Subcutaneous adipose tissue (tissue), 4 donors: ENCODE measurements around the gene POLR3F. TPM values are rescaled to one million over a fixed set of nuclear protein-coding genes. Genes with fewer than 3 reads are reported as not detected.

Source experiments
- total RNA-seq, 4 donors: library from RNA; depleted of rRNA; stranded (reverse); fragments of >200 nt; gene quantifications; one replicate each; pipeline ENCODE4 v1.1.0, GENCODE V29; 2016
- TF ChIP-seq, protein P1 (sequence below): fragments of 450-650 bp; IDR thresholded peaks from one replicate; pipeline ENCODE4 v1.5.1; 2016; ENCODE audit warnings: low read depth, mild to moderate bottlenecking, control low read depth, antibody characterized with exemption, moderate library complexity

Gene POLR3F
- total RNA-seq, 4 donors from 2014 or later, result 6.3 to 13.9 (median 10.8) TPM

DNA sequence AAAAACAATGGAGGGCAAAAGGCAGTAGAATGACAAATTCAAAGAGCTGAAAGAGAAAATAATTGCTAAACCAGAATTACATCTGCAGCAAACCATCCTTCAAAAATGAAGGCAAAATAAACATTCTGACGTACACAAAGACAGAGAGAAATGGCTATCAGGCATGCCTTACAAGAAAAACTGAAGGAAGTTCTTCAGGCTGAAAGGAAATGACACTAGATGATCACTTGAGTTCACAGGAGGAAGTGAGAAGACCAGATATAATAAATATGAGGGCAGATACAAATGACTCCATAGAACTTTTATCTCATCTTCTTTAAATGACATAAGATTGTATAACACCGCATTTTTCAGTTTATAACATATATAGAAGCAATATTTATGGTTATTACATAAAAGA, 30.3 kb upstream of the POLR3F start:
- TF ChIP-seq, protein P1, sequence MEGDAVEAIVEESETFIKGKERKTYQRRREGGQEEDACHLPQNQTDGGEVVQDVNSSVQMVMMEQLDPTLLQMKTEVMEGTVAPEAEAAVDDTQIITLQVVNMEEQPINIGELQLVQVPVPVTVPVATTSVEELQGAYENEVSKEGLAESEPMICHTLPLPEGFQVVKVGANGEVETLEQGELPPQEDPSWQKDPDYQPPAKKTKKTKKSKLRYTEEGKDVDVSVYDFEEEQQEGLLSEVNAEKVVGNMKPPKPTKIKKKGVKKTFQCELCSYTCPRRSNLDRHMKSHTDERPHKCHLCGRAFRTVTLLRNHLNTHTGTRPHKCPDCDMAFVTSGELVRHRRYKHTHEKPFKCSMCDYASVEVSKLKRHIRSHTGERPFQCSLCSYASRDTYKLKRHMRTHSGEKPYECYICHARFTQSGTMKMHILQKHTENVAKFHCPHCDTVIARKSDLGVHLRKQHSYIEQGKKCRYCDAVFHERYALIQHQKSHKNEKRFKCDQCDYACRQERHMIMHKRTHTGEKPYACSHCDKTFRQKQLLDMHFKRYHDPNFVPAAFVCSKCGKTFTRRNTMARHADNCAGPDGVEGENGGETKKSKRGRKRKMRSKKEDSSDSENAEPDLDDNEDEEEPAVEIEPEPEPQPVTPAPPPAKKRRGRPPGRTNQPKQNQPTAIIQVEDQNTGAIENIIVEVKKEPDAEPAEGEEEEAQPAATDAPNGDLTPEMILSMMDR, result no peak

DNA sequence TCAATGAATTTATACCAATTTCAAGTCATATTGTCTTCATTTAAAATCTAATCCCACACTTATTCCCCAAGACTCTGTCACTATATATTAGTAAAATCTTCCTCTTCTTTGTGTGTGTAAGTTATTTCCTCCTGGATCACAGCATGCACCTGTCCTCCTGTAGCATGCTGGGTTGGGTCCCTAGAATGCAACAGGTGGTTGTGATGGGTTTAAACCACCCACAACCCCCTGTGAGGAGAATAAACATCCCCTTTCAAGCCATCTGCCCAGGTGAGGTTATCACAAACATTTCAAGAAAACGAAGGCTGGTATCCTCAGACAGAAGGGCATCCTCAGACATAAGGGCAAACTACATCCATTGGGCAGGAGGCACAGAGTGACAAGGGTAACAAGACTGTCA, 26.8 kb upstream of the POLR3F start:
- TF ChIP-seq, protein P1, result no peak

DNA sequence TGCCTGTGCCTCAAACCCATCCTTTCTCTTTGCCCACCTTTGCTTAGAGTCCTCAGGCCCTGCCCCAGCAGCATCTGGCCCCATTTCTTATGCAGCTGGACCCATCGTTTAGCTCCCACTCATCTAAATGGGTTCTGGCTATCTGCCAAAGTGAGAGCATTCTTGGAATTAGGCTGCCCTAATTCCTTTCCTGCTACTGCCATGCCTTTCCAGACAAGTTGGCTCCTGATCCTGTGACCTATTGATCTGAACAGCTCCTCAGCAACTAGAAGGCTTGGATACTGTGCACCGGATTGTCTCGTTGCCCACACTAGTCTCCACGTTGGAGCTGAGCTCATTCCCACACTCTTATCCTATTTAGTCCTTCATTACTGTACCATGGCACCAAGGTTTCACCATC, 23.3 kb upstream of the POLR3F start:
- TF ChIP-seq, protein P1, result no peak

DNA sequence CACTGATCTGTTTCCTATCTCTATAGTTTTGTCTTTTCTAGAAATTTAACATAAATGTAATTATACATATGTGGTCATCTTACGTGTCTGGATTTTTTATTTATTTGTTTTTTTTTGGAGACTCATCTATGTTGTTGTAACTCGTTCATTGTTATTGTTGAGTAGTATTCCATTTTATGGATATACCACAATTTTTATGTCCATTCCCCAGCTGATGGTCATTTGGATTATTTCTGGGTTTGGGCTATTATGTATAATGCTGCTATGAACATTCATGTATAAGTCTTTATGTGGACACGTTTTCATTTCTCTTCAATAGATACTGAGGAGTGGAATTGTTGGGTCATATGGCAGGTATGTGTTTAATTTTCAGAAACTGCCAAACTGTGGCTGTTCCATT, 10.6 kb upstream of the POLR3F start:
- TF ChIP-seq, protein P1, result no peak

DNA sequence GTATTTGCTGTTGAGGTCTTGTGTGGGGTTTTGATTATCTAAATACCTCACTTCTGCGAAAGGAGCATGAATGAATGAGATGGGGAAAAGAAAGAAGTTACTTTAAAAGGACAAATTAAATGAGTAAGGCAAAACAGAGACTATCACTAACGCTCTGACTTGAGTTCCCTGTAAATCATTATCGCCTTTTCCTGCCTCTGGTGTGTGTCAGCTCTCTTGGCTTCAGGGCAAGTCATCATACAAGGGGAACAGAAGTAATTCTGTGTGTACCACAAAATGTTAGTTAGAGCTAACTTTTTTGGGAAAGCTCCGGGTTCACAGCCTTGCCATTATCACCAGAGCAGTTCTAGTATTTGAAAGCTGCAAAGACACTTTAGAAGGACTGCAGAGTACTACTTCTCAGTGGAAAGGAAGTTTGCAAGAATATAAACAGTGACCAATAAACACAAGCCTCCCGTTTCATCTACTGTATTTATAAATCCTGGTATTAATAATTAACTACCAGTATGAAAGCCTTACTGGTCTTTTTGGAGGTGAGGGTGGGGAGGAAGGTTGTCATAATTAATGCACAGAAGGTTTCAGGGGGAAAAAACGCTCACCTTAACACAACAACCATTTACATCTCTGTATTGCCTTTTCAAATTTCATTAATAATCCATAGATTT, 1.5 kb upstream of the POLR3F start:
- TF ChIP-seq, protein P1, result no peak

DNA sequence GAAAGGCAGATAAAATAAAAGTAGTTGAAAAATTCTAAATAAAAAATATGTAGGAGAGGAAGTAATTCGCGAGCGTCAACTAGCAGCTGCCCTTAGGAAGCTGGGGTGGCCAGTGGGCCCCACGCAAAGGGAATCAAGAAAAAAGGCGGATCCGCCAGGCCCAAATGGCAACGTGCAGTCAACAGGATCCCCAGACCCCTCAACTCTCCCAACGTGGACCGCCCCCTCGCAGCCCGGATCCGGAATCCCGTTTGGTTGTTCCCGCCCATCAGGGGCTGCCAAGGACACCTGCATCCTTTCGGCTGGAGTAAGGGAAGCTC, 656 bp upstream of the POLR3F start:
- TF ChIP-seq, protein P1, result no peak

DNA sequence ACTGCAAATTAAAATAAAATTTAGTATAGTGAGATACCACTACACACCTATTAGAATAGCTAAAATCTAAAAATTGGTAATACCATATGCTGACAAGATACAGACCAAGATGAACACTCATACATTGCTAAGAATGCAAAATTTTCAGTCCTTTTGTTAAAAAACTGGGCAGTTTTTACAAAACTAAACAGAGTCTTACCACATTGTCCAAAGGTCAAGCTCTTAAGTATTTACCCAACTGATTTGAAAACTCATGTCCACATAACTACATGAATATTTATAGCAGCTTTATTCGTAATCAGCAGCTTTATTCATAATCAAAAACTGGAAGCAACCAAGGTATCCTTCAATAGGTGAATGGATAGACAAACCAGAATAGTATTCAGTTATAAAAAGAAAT, 10.0 kb downstream of the POLR3F start:
- TF ChIP-seq, protein P1, result no peak
